A549 (cell line): ENCODE results near the gene GOLGA6D. TPM values are rescaled to one million over a fixed set of nuclear protein-coding genes. Genes with fewer than 3 reads are reported as not detected.
"Not testable (repeated sequence)": the region's sequence is repeated elsewhere in the genome, so short reads cannot be mapped to it uniquely, and the experiment has no call there.

Source experiments
- ATAC-seq, 2 experiments: fragments of 200-7000 bp in 1 of 2; fragments of >200 bp in 1 of 2; cut with Nextera tagmentation in 1 of 2; cut with Tn5 transposase in 1 of 2; 3 replicates each; pipeline versions ENCODE4 v1.8.0 to v1.9.1; 2018 to 2020; ENCODE audit warnings: mild to moderate bottlenecking in 1 of 2, moderate library complexity in 1 of 2
- CTCF ChIA-PET: fragments of 300-600 bp; sonication (Branson Sonifier 250); formaldehyde crosslinking; extraction: SDS; loops from one replicate; lab custom pipeline; 2021; ENCODE audit warnings: antibody characterized with exemption, inconsistent platforms; lab: Yijun Ruan, JAX
- POLR2A ChIA-PET: fragments of 350-600 bp; formaldehyde crosslinking; extraction: SDS; loops from one replicate; lab custom pipeline; 2021; ENCODE audit warnings: antibody characterized with exemption, inconsistent platforms; lab: Yijun Ruan, JAX
- DNase-seq, 2 experiments: peaks; one replicate each; pipeline versions ENCODE4 v3.0.0 to v3.0.0-alpha.2; 2011 to 2016; ENCODE audit warnings: low read depth in 1 of 2, low spot score in 1 of 2
- FAIRE-seq: peaks from 2 replicates; lab custom pipeline; 2011; peaks lifted over from hg19 to GRCh38; lab: Jason Lieb, UNC
- H3K27ac ChIP-seq, 2 experiments: fragments of >200 bp; sonication (Bioruptor Twin); formaldehyde crosslinking; 3 replicates each; pipeline ENCODE4 v1.5.1; 2016 to 2017
- H3K4me1 ChIP-seq: fragments of >200 bp; sonication (Bioruptor Twin); formaldehyde crosslinking; 3 replicates; pipeline ENCODE4 v1.6.1; 2016
- H3K4me2 ChIP-seq: fragments of >200 bp; sonication (Bioruptor Twin); formaldehyde crosslinking; 3 replicates; pipeline ENCODE4 v1.6.1; 2016
- H3K4me3 ChIP-seq: fragments of >200 bp; sonication (Bioruptor Twin); formaldehyde crosslinking; 3 replicates; pipeline ENCODE4 v1.5.1; 2016
- H3K9me3 ChIP-seq: fragments of >200 bp; sonication (Bioruptor Twin); formaldehyde crosslinking; 3 replicates; pipeline ENCODE4 v1.6.1; 2016
- BHLHE40 ChIP-seq: IDR thresholded peaks from 2 replicates; pipeline ENCODE4 v1.6.1; 2012; ENCODE audit warnings: low read depth, low read length, inconsistent platforms
- CBX2 ChIP-seq: fragments of 200-600 bp; sonication (generic); IDR thresholded peaks from 2 replicates; pipeline ENCODE4 v1.6.1; 2016; ENCODE audit warnings: low read depth, mild to moderate bottlenecking, borderline replicate concordance
- CHD2 ChIP-seq: fragments of 150-350 bp; IDR thresholded peaks from 2 replicates; pipeline ENCODE4 v1.6.1; 2014; ENCODE audit warnings: low read length; ENCODE audit not compliant: partially characterized antibody
- E2F6 ChIP-seq: IDR thresholded peaks from 2 replicates; pipeline ENCODE4 v1.6.1; 2012; ENCODE audit warnings: low read depth, borderline replicate concordance
- EHMT2 ChIP-seq: fragments of 200-600 bp; sonication (generic); IDR thresholded peaks from 2 replicates; pipeline ENCODE4 v1.6.1; 2016; ENCODE audit warnings: antibody characterized with exemption, low read depth, mild to moderate bottlenecking, moderate library complexity
- EP300 ChIP-seq, 2 experiments: fragments of >200 bp; sonication (Bioruptor Twin); formaldehyde crosslinking; IDR thresholded peaks; 2 replicates in 1 of 2; 3 replicates in 1 of 2; pipeline ENCODE4 v1.6.1; 2016 to 2017
- ESRRA ChIP-seq: fragments of 150-350 bp; IDR thresholded peaks from 2 replicates; pipeline ENCODE4 v1.6.1; 2014; ENCODE audit warnings: mild to moderate bottlenecking, low read length, borderline replicate concordance
- FOSB ChIP-seq: fragments of 250-450 bp; sonication (Bioruptor Pico); IDR thresholded peaks from 2 replicates; pipeline ENCODE4 v1.5.0; 2020; ENCODE audit warnings: mild to moderate bottlenecking, moderate library complexity
- FOSL2 ChIP-seq, 2 experiments: fragments of 450-650 bp in 1 of 2; fragments of >200 bp in 1 of 2; sonication (Bioruptor Twin) in 1 of 2; formaldehyde crosslinking; IDR thresholded peaks; 2 replicates each; pipeline versions ENCODE4 v1.5.0 to v1.6.1; 2016 to 2020; ENCODE audit warnings: mild to moderate bottlenecking in 1 of 2, moderate library complexity in 1 of 2
- GATA3 ChIP-seq: IDR thresholded peaks from 2 replicates; pipeline ENCODE4 v1.6.1; 2012; ENCODE audit warnings: borderline replicate concordance
- HES2 ChIP-seq: fragments of >200 bp; sonication (Bioruptor Twin); formaldehyde crosslinking; IDR thresholded peaks from 2 replicates; pipeline ENCODE4 v1.6.1; 2016
- HEYL ChIP-seq: fragments of 250-450 bp; sonication (Bioruptor Pico); IDR thresholded peaks from 2 replicates; pipeline ENCODE4 v1.8.0; 2021; ENCODE audit warnings: mild to moderate bottlenecking, moderate library complexity
- HMGXB4 ChIP-seq: fragments of 250-450 bp; sonication (Bioruptor Pico); IDR thresholded peaks from 2 replicates; pipeline ENCODE4 v1.5.0; 2021; ENCODE audit warnings: mild to moderate bottlenecking, moderate library complexity, borderline replicate concordance
- HOXB5 ChIP-seq: fragments of 250-450 bp; sonication (Bioruptor Pico); IDR thresholded peaks from 2 replicates; pipeline ENCODE4 v1.5.0; 2020; ENCODE audit warnings: mild to moderate bottlenecking, moderate library complexity
- JUN ChIP-seq, 2 experiments: fragments of >200 bp; sonication (Bioruptor Twin); formaldehyde crosslinking; IDR thresholded peaks; 2 replicates in 1 of 2; 3 replicates in 1 of 2; pipeline ENCODE4 v1.6.1; 2016 to 2017
- MAFK ChIP-seq: fragments of 450-650 bp; IDR thresholded peaks from 2 replicates; pipeline ENCODE4 v1.6.1; 2014; ENCODE audit not compliant: partially characterized antibody
- MAX ChIP-seq: IDR thresholded peaks from 2 replicates; pipeline ENCODE4 v1.6.1; 2012
- MAZ ChIP-seq: fragments of 150-350 bp; IDR thresholded peaks from 2 replicates; pipeline ENCODE4 v1.6.1; 2014; ENCODE audit warnings: antibody characterized with exemption, low read depth, low read length, borderline replicate concordance
- PBX3 ChIP-seq: IDR thresholded peaks from 2 replicates; pipeline ENCODE4 v1.6.1; 2012
- PHF8 ChIP-seq: fragments of 200-600 bp; sonication (generic); IDR thresholded peaks from 2 replicates; pipeline ENCODE4 v1.6.1; 2016; ENCODE audit warnings: low read depth, mild to moderate bottlenecking, antibody characterized with exemption, moderate library complexity, borderline replicate concordance
- REST ChIP-seq: fragments of 200-600 bp; sonication (generic); IDR thresholded peaks from 2 replicates; pipeline ENCODE4 v1.6.1; 2016; ENCODE audit warnings: antibody characterized with exemption, mild to moderate bottlenecking, moderate library complexity
- ZFP36 ChIP-seq: fragments of 450-650 bp; IDR thresholded peaks from 2 replicates; pipeline ENCODE4 v1.6.1; 2014; ENCODE audit warnings: borderline replicate concordance; ENCODE audit not compliant: partially characterized antibody
- WGBS: methylation state at CpG from one replicate; pipeline ENCODE4 v1.1.6; 2017; ENCODE audit errors: missing lambda C conversion rate; 5-methylcytosine and 5-hydroxymethylcytosine counted together
- polyA minus RNA-seq: library from RNA; depleted of rRNA, polyadenylated mRNA; stranded (reverse); fragments of >200 nt; gene quantifications from 2 replicates; pipeline ENCODE4 v1.2.3, GENCODE V29; 2011; rRNA and poly(A)+ RNA removed
- polyA plus RNA-seq, 4 experiments: library from polyadenylated mRNA; depleted of rRNA in 3 of 4; stranded (reverse); fragments of >200 nt; fragmentation: RNase III in 1 of 4; extraction: RNeasy Plus Mini Kit Qiagen cat#74134 plus additional on column Dnase treatment in 1 of 4; gene quantifications; 2 replicates in 3 of 4; 3 replicates in 1 of 4; pipeline ENCODE4 v1.2.3, GENCODE V29; 2011 to 2017

GOLGA6D gene
- polyA plus RNA-seq (2011; rRNA removed) (0.03 and 0.07 TPM in 2 replicates), polyA plus RNA-seq (2017; fragmentation: RNase III; extraction: RNeasy Plus Mini Kit Qiagen cat#74134 plus additional on column Dnase treatment) (0.04 to 0.05 TPM in 2 of 3 replicates, not detected in the other), polyA minus RNA-seq (not detected in 2 replicates)
- not detected in 2 replicates for polyA plus RNA-seq (2012; cell fraction: cytosol; rRNA removed)
- not detected in 2 replicates for polyA plus RNA-seq (2012; cell fraction: nucleus; rRNA removed)

GRCh38 chr15:75282572-75282971, at the start of gene GOLGA6D:
Gene GOLGA6D, plus strand, starts transcription at chr15:75282835. Its CDS starts 41 bp downstream, at chr15:75282876.
- H3K9me3 ChIP-seq, ATAC-seq, H3K4me1 ChIP-seq, H3K27ac ChIP-seq, DNase-seq, CTCF ChIA-PET, H3K4me3 ChIP-seq, H3K4me2 ChIP-seq, FAIRE-seq, POLR2A ChIA-PET: not testable (repeated sequence)
- no CpG with 5 or more reads among the region's 7 CpGs for WGBS

GRCh38 chr15:75233504-75234190, 49.0 kb upstream of the GOLGA6D start:
- no peak for ATAC-seq
- 0 out of 3 replicates have a peak, but pooled peaks cover 4% of the 10 kb centered on the region for H3K4me1 ChIP-seq

GRCh38 chr15:75234191-75234810, 48.3 kb upstream of the GOLGA6D start:
- no peak for DNase-seq

More at GRCh38 chr15:75233504-75234190, 49.0 kb upstream of the GOLGA6D start:
- FAIRE-seq (no peak), DNase-seq (no peak)
- CTCF ChIA-PET, result interaction anchor here (1.0 to 1.4 kb wide), 3 partner anchors 9 to 204 kb away, joined by 3 to 5 read pairs (median 4); no protein-coding TSS in a partner anchor
- Histone ChIP-seq H3K4me3 (no peak overlapping the region), H3K4me2 (no peak overlapping the region), H3K27ac (no peak overlapping the region), H3K9me3 (no peaks in the 10 kb centered on the region)
- POLR2A ChIA-PET, result no interaction called here
- TF ChIP-seq FOSB (CRISPR knock-in tag) (no peak), MAX (no peak), BHLHE40 (no peak), FOSL2 (IDR thresholded peaks at IDR 0.05) (no peak), FOSL2 (CRISPR knock-in tag; IDR thresholded peaks at IDR 0.05) (no peak), HES2 (no peak), EP300 (IDR thresholded peaks at IDR 0.05) (no peak), MAFK (no peak), GATA3 (no peak), MAZ (no peak)
- 39% methylated on average over 14 of the region's 14 CpGs for whole genome bisulfite sequencing

More at GRCh38 chr15:75234191-75234810, 48.3 kb upstream of the GOLGA6D start:
- CTCF ChIA-PET, result interaction anchor here (1.0 to 1.4 kb wide), 3 partner anchors 10 to 205 kb away, joined by 3 to 5 read pairs (median 4); no protein-coding TSS in a partner anchor
- FAIRE-seq (no peak), ATAC-seq (no peak)
- H3K4me2 ChIP-seq, result no peak overlapping the region
- WGBS, result 31% methylated on average over 5 of the region's 5 CpGs
- POLR2A ChIA-PET, result no interaction called here
- H3K27ac ChIP-seq, result no peak overlapping the region
- no peak for TF ChIP-seq HOXB5
- no peak for TF ChIP-seq PBX3
- no peak for TF ChIP-seq CBX2
- no peak for TF ChIP-seq ESRRA
- no peak for TF ChIP-seq E2F6
- TF ChIP-seq EP300 (IDR thresholded peaks at IDR 0.05), result no peak
- no peak for TF ChIP-seq REST
- TF ChIP-seq ZFP36, result no peak
- no peak for TF ChIP-seq JUN (IDR thresholded peaks at IDR 0.05)
- no peak for TF ChIP-seq HEYL (CRISPR knock-in tag)
- TF ChIP-seq HMGXB4 (CRISPR knock-in tag), result no peak
- no peak for TF ChIP-seq BHLHE40
- TF ChIP-seq PHF8, result no peak
- no peak for TF ChIP-seq EHMT2
- no peak for TF ChIP-seq CHD2
- TF ChIP-seq GATA3, result no peak
- H3K4me3 ChIP-seq, result no peak overlapping the region
- no peaks in the 10 kb centered on the region for H3K9me3 ChIP-seq
- 0 out of 3 replicates have a peak, but pooled peaks cover 4% of the 10 kb centered on the region for H3K4me1 ChIP-seq
